Measurements from ENCODE around the gene HNRNPU.

The HNRNPU gene

DNA sequence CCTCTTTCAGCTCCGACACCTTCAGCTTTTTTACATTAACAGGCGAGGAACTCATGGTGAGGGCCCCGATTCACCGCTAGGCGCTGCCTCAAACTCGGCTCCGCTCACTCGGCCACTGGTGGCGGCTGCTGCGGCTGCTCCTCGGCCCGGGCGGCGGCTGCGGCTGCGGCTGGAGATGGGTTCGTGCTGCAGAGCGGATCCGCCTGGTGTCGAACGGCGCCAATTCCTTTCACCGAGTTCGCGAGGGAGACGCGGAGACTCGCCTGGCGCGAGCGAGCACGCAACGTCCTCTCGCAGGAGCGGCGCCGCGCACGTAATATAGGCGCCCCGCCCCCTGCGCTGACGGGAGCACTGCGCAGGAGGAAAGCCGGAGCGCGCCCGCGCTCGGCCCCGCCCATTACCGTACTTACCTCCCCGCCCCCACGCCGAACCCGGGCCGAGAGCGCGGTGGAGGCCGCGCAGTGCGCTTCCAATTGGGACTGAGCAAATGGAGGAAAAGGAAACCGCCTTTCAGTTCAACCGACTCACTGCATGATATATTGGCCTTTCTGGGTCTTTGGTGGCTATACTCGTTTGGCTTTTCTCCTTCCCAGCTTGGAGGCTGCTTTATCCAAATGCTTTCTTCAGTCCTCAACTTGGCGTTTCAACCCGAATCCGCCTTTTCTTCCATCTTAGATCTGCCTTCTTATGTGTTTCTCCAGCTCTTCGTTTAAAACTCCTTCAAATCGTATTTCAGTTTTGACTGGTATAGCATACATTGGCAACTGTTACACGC is at the start of gene HNRNPU:
Gene HNRNPU (minus strand): TSS at position 291 of the 775 bp plus-strand sequence. CDS start 236 bp downstream, at position 55.
- DNase-seq: peak; percentile 98

DNA sequence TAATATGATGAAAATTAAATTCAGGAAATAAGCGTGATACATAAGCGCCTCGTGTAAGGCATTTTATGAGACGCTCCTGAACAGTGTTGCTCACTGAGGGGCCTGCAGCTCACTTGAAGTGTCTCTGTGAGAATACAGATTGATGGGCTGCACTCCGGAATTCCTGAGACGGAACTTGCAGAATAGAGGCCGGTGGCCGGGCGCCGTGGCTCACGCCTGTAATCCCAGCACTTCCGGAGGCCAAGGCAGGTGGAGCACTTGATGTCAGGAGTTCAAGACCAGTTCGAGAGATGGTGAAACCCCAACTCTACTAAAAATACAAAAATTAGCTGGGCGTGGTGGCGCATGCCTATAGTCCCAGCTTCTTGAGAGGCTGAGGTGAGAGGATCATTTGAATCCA is 49.5 kb upstream of the HNRNPU start:
- no peak for DNase-seq

DNA sequence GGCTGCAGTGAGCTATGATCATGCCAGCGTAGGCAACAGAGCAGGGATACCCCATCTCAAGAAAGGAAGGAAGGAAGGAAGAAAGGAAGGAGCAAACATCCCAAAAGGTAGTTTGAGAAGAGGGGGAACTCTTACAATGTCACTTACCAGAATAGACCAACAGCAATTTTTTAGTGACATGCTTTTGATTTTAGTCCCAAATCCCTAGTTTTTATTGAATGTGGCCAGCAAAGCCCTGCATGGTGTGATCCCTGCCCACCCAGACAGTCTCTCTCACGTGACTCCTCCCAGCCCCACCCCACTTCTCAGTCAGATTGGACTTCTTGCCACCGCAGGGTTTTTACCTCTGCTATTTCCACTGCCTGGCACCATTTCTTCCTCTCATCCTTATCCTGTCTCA is 39.8 kb upstream of the HNRNPU start:
- DNase-seq: no peak

DNA sequence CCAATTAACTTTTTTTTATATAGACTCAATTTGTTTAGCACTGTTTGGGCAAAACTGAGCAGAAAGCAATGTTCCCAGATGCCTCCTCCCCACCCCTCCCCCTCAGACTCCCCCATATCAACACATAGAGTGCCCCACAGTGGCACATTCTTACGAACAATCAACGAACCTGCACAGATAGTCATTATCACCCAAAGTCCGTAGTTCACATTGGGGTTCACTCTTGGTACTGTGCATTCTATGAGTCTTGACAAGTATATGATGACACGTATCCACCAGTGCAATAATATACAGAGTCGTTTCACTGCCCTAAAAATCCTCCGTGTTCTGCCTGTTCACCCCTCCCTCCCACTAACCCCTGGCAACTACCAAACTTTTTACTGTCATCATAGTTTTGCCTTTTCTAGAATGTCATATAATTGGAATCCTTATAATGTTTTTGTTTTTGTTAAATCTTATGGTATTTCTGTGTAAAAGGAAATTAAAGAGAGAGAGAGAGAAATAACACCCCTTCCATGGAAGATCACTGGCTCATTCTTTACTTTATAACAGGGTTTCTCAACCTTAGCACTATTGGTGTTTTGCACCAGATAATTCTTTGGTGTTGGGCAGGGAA is 37.2 kb upstream of the HNRNPU start:
- no peak for DNase-seq

DNA sequence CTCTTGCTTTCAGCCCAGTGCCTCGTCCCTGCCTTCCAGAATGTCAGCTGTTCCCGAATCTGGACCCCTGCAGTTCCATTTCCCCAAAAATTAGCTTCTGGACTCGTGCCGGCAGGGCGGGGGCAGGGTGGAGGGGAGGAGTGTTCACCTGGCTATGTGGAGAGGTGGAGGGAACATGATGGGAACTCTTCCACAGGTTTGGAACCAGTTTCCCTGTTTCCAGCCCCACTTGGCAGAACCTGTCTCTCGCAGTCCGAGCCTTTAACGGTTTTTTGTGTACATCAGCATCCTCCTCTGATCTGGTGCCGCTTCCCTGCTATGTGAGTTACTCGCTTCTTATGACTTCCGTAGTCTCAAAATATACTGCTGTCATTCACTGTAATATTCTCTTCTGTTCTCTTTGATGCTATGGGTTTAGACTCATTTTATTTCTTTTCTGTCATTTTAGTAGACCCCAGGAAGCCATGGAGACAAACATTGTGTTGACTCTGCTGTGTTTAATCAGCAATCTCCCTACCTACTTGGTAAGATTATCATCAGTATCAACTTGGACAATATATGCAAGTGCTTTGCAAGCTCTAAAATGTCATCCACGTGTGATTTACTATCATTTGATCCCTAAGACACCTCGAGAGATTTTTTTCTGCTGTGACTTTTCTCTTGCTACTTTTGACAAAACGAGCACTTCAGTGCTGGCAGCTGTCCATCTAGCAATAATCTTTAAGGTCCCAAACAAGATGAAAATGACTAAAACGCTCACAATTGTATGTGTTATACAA is 33.3 kb upstream of the HNRNPU start:
- no peak for DNase-seq

DNA sequence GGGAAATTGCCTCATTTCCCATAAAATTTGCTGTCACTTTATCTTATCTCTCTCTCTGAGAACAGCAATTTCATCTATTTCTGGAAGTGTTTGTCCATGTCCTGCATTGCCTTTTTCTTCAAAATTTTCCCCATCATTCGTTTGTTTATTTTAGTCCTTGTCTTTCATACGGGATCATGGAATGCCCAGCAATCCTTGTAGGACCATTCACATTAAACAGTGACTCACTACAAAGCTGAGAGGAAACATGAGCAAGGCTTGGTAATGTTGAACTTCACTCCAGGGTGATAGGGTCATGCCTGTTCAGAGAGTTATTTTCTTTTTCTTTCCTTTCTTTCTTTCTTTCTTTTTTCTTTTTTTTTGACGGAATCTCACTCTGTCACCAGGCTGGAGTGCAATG is 32.2 kb upstream of the HNRNPU start:
- DNase-seq: no peak

DNA sequence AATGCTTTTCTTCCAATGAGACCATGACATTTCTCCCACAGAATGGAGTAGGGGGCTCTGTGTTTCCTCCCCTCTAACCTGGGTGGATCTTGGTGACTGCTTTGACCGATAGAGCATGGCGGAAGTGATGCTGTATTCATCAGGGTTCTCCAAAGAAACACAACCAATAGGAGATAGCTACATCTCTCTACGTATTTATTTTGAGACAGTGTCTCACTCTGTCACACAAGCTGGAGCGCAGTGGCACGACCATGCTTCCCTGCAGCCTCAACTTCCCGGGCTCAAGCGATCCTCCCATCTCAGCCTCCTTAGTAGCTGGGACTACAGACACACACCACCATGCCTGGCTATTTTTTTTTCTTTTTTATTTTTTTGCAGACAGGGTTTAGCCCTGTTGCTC is 29.5 kb upstream of the HNRNPU start:
- no peak for DNase-seq

DNA sequence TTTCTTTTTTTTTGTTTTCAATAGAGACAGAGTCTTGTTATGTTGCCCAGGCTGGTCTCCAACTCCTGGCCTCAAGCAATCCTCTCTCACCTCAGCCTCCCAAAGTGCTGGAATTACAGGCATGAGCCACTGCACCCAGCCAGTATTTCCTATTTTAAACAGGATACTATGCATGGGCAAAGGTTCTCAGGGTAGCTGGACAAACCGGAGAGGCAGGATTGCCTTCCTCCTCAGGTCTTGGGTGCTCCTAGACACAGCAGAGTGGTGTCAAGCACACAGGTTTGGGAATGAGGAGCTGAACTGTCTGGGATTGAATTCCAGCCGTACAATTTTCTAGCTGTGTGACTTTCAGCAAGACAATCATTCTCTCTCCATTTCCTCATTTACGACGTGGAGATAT is 22.9 kb upstream of the HNRNPU start:
- no peak for DNase-seq

DNA sequence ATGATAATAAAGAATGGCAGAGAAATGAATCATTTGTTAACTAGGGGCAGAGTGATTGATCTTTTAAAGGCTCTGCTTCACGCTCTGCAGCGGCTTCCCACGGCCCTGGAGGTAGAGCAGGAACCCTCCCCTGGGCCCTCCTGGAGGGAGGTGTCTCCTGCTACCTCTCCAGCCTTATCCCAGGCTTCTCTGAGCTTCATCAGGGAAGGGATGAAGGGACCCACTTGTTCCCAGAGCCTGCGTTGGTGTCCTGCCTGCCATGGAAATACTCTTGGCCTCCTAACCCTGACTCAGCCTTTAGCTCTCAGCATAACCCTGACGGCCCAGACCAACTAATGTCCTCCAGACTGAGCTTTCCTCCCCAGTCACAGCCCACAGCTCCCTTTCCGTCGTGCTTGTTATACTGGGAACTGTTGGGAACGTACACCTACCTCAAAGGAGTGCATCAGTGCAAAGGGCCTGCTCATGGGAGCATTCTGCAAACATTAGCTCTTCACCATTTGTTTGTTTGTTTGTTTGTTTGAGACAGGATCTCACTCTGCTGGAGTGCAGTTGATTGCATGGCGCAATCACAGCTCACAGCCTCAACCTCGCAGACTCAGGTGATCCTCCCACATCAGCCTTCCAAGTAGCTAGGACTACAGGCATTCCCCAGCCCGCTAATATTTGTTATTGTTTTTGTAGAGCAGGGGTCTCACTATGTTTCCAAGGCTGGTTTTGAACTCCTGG is 17.4 kb upstream of the HNRNPU start:
- DNase-seq: no peak

DNA sequence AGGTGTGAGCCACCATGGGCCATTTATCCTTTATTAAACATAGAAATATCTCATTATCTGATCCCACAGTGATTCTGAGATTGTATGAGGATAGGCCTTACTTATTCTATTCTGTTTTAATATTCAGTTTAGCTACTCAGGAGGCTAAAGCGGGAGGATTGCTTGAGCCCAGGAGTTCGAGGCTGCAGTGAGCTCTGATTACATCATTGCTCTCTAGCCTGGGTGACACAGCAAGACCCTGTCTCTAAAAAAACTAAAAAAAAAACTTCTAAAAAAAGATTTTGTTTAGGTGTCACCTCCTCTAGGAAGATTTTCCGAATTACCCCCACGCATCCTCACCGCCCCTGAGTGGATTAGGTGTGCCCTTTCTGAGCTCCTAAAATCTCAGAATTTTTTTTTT is 14.3 kb upstream of the HNRNPU start:
- DNase-seq: no peak

DNA sequence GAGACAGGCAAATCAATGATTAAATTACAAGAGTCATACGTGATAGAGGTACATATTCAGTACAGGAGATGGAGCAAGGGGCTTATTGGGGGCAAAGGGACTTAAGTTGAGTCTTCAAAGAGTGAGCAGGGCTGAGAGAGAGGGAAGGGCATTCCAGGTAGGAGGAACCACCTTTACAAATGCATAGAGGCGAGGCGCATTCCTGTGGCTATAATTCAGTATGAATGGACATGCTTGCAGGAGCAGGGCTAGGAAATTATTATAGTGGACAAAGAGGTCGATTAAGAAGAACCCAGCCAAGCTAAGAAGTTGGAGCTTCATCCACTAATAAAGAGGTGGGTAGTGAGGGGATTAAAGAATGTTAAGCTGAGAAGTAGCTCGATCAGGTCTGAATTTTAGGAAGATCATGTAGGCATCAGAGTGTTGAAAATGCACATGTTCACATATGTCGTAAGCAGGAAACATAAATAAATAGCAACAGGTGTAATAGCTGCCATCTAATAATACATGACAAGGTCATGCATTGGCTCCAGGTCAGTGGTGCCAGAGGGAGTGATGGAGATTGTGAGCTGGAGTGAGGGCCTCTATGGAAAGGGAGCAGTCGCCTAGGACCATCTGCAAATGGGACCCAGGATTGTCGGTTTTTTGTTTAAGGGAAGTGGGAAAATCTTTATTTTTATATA is 12.0 kb upstream of the HNRNPU start:
- DNase-seq: no peak

DNA sequence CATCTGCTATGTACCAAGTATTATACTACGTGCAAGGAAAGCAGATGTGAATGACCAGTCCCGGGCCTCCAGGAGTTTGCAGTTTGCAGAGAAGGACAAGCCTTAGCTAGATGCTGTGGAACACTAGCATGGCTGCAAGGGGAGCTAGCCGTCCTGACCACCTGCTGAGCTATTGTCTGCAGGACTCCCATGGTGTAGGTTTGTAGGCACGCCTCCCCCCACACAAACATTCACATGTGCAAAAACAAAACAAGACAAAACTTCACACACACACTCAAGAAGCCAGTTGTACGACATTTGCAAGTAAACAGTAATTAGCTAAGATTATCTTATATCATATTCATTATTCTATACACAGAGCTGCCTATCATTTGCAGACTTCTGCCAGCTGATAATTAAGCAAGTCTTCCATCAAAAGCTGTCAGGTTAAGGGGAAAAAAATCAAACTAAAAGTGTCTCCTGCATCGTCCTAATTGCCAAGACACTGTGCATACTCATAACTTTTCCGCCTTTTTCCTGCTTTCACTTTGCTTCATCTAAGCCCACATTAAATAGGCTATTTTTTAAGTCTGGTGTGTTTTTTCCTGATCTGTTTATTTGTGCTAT is 10.7 kb upstream of the HNRNPU start:
- peak; percentile 22 for DNase-seq

DNA sequence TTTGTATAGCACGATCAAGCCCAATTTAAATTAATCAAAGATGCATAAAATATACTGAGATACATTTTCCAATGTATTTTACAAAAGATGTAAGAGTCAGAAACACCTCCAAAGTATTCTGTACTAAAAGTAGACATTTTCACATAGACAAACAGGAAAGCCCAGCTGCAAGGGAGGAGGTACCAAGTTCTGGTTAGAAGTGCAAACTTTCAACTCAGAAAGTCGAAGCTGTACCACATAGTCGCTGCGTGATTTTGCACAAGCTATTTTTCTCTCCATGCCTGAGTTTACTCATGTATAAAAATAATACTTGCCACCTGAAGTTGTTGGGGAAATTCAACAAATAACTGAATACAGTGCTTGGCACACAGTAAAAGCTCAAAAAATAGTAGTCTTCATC is 5.6 kb upstream of the HNRNPU start:
- DNase-seq: no peak

DNA sequence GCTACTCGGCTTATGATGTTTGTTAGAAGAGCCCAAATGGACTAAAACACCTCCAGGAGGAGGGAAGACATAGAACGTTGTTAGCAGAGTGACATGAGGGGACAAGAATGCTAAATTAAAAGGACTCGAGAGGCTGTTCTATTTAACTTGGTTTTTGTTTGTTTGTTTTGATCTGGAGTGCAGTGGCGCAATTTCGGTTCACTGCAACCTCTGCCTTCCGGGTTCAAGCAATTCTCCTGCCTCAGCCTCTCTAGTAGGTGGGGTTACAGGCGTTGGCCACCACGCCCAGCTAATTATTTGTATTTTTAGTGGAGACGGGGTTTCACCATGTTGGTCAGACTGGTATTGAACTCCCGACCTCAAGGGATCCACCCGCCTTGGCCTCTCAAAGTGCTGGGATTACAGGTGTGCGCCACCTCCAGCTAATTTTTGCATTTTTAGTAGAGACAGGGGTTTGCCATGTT is 5.1 kb upstream of the HNRNPU start:
- DNase-seq: no peak

DNA sequence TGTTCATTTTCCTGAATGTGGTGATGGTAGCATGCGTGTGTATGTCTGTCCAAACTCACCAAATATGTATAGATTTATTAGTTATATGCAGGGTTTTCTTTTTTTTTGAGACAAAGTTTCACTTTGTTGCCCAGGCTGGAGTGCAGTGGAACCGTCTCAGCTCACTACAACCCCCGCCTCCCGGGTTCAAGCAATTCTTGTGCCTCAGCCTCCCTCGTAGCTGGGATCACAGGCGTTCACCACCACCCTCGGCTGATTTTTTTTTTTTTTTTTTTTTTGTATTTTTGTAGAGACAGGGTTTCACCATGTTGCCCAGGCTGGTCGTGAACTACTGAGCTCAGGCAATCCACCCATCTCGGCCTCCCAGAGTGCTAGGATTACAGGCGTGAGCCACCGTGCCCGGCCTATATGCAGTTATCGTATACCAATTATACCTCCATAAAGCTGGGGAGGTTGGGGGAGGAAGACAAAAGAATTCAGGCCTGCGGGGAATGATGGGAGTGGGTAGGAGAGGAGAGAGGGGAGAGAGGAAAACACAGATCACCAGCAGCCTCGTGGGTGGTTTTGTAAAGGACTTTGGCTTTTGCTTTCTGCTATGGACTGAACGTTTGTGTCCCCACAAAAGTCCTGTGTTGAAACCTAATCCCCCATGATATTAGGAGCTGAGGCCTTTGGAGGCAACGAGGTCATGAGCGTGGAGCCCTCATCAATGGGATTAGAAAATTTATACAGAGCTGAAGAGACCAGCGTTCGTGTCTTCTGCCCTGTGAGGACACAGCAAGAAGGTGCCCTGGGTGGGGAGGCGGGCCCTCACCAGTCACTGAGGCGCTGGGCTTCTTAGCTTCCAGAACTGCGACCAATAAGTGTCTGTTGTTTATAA is 4.4 kb upstream of the HNRNPU start:
- DNase-seq: no peak

DNA sequence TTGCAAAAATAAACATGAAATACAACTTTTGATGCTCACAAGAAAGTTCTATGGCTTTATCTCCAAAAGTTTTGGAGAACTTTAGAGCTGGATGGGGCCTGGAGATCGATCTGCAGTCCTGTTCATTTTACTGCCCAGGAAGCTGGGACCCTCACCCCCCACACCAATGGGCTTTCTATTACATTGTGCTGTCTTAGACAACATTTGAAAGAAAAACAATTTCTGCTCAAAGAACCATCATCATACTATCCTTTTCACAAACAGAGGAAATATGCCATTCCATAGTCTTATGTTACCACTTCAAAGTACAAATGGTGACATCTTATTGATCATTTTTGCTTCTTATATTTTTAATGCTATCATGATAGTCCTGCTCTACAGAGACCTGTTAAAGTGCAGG is 2.0 kb upstream of the HNRNPU start:
- DNase-seq: no peak

DNA sequence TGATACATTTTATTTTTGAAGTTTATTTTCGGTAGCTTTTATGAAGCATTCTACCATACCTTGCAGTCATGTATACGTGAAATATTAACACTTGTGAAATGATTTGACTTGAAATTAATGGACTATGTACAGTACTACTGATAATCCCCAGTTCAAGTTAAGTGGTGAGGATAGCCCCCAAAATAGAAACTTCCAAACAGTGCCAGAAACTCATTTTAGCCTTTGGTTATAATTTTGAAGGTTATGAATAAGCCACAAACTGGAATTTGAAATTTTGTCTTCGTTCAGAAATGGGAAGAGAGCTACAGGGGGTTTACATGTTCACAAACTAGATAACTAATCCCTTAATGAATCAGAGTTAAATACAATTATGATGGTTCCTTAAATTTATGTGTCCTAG is 1.5 kb upstream of the HNRNPU start:
- DNase-seq: no peak

DNA sequence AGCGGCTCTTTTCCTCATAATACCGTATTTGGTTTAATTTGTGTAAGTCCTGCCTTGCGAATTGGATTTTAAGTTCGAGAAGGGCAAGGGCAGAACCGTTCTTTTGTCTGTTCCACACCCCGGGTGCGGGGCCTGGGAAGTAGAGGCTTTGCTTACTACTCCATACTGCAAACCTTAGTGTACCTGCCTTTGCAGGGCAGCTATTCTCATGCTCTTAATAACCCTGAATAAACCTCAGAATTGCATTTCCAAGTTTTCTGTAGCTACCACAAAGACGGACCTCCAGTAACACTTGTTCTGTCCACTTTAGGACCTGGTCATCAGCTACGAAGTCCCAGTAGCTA is 657 bp upstream of the HNRNPU start:
- no peak for DNase-seq

DNA sequence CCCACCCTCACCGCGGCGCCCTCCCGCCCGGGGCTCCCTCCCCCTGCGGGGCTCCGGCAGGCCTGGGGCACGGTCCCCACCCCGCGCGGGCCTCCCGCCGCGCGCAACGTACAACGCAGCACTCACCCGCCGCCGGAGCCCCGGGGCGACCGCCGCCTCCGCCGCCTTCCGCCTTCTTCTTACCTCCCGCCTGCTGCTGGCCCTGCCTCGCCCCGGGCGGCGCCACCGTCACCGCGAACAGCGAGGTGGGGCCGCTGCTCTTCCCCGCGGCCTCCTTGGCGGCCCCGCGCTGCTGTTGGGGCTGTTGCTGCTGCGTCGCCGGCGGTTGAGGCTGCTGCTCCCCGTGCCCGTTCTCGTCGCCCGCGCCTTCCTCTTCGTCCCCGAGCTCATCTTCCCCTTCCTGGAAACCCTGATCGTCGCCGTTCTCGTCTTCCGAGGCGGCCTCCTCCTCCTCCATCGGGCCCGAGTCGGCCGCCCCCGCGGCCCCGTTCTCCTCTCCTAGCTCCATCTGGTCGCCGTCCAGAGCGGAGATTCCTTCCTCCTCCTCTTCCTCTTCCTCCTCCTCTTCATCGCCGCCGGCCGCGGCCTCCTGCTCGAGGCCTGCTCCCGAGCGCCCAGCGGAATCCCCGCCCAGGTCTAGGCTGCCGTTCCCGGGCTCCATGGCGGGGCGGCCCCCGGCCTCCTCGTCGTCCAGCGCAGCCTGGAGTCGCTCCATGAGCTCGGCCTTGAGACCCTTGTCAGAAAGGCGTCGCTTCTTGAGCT is 671 bp downstream of the HNRNPU start:
- DNase-seq: no peak

Data from eye (tissue), 1 donor.